ENCODE measurements around the gene STX3. TPM values are rescaled to one million over a fixed set of nuclear protein-coding genes. Genes with fewer than 3 reads are reported as not detected.
A peak's percentile ranks its signal among the peaks of the same experiment; 100 is the strongest.
"Not testable (repeated sequence)": the region's sequence is repeated elsewhere in the genome, so short reads cannot be mapped to it uniquely, and the experiment has no call there.

The STX3 gene
- total RNA-seq, 1 donor from 2014 or later: 9.2 TPM

DNA sequence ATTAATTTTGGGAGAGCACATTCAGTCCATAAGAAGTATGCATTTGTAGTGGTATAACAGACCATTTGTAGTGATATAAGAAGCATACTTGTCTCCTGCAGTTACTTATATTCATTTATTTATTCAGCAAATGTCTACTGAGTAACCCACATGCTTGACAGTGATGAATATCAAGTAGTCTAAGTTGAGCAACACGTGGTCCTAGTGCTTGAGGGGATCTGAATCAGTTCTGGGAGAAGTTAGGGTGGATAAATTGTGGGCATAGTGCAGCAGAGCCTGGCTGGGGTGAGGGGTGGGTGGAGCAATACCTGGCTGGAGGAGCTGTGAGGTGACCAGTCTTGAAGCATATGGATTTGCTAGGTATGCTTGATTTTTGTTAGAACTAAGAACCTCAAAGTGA, 24.3 kb downstream of the STX3 start:
- no peak for DNase-seq
- no peak for ATAC-seq (ENCODE audit: poor library complexity)
- intact Hi-C loops (cut with DNase I): no loop called here

- ATAC-seq (ENCODE audit: poor library complexity) (no peak), DNase-seq (no peak)
- intact Hi-C loops (cut with DNase I): no loop called here
These were observed 26.9 kb downstream of the STX3 start for GRCh38 chr11:59782080-59782479.

GRCh38 chr11:59783632-59784090, 28.5 kb downstream of the STX3 start:
- intact Hi-C loops (cut with DNase I): no loop called here
- DNase-seq: no peak
- ATAC-seq (ENCODE audit: poor library complexity): no peak

DNA sequence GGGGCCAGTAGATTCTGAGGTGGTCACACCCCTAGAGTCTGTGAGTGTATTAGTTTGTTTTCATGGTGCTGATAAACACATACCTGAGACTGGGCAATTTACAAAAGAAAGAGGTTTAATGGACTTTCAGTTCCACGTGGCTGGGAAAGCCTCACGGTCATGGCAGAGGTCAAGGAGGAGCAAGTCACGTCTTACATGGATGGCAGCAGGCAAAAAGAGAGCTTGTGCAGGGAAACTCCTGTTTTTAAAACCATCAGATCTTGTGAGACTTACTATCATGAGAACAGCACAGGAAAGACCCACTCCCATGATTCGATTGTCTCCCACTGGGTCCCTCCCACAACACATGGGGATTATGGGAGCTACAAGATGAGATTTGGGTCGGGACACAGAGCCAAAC, 29.3 kb downstream of the STX3 start:
- intact Hi-C loops (cut with DNase I); ATAC-seq (ENCODE audit: poor library complexity); DNase-seq: not testable (repeated sequence)

GRCh38 chr11:59785818-59786217, 30.6 kb downstream of the STX3 start:
- intact Hi-C loops (cut with DNase I): no loop called here
- DNase-seq: no peak
- no peak for ATAC-seq (ENCODE audit: poor library complexity)

- no peak for DNase-seq
- intact Hi-C loops (cut with DNase I): no loop called here
- ATAC-seq (ENCODE audit: poor library complexity): no peak
These were observed 32.0 kb downstream of the STX3 start for GRCh38 chr11:59787255-59787588.

GRCh38 chr11:59787816-59788215, 32.6 kb downstream of the STX3 start:
- ATAC-seq (ENCODE audit: poor library complexity) (no peak), DNase-seq (no peak)
- intact Hi-C loops (cut with DNase I): no loop called here

DNA sequence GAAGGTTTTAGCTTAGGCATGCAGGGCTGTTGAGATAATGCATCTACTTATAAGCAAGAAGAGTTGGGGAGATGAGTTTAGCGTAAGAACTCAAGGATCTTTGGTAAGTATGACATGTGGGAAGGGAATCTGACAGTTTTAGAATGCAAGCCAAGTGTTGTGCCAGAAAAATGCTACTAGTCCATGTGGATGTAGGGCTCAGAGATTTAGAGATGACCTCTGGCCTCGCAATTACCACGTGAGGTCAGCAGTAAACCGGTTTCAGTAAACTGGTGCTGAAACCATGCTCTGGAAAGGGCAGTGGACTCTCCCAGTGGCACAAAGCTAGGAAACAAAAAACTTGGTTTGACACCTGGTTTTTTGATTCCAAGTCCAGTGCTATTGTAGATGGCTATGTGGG, 36.5 kb downstream of the STX3 start:
- no peak for DNase-seq
- intact Hi-C loops (cut with DNase I): no loop called here
- no peak for ATAC-seq (ENCODE audit: poor library complexity)

- intact Hi-C loops (cut with DNase I): no loop called here
- DNase-seq (no peak), ATAC-seq (ENCODE audit: poor library complexity) (no peak)
These were observed 37.3 kb downstream of the STX3 start for GRCh38 chr11:59792507-59792906.

GRCh38 chr11:59794417-59794816, 39.2 kb downstream of the STX3 start:
- ATAC-seq (ENCODE audit: poor library complexity) (no peak), DNase-seq (no peak)
- intact Hi-C loops (cut with DNase I): no loop called here

- DNase-seq: no peak
- intact Hi-C loops (cut with DNase I): loop anchor here (5.0 to 10.0 kb wide), 2 partner anchors 126 to 263 kb away; no protein-coding TSS in a partner anchor
These were observed 45.3 kb downstream of the STX3 start for GRCh38 chr11:59800390-59801025.

DNA sequence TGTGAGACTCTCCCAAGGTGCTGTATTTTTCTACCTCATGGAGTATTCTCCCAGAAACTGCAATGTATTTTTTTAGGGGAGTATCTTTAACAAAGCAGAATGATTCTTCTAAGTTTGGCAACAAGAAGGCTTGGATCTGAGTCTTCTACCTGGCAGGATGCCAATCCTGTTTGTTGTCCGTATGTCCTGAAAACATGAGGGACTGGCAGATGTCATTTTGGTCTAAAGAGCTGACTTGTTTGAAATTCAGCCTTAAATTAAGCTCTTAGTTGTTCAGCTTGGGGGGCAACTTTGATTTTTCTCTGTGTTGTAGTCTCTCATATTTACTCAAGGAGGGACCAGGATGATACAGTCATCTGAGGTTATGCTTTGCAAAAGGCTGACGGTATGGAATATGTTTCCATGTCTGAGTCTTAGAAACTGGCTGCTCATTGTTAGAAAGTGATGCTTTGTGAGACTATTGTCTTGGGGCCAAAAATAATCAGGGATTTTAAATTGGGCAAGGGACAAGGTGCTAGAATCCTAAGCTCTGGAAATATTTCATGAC, 46.1 kb downstream of the STX3 start:
- intact Hi-C loops (cut with DNase I): loop anchor here (5.0 to 10.0 kb wide), 2 partner anchors 126 to 264 kb away; no protein-coding TSS in a partner anchor
- no peak for ATAC-seq (ENCODE audit: poor library complexity)
- no peak for DNase-seq

More at GRCh38 chr11:59800390-59801025, 45.3 kb downstream of the STX3 start:
- ATAC-seq (ENCODE audit: poor library complexity): no peak

GRCh38 chr11:59801981-59802638, 46.9 kb downstream of the STX3 start:
- DNase-seq: no peak
- peak; percentile 76 for ATAC-seq (ENCODE audit: poor library complexity)
- intact Hi-C loops (cut with DNase I): loop anchor here (1.0 to 10.0 kb wide), 3 partner anchors 47 to 265 kb away; partner anchors contain the start of gene STX3

DNA sequence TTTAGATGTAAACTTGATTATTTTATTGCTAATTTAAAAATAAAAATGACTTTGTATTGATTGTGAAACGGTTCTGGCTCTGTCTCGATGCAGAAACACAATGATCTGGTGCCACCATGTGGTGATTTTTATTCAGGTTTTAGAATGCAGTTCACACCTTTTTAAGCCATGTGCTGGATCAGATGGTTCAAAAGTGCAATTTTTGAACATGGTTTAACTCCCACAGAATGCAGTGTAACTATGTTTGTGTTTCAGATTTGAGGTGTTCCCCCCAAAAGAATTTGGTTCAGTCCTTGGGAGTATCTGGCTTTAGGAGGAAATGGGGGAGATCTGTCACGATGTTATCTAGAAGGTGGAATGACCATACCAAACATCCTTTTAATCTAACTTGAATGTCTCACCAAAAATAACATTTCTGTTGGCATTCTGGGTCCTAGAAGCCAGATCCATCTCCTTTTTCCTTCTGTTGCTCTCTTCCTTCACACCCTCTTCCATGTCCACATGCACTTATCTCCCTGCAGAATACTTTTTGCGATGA, 47.5 kb downstream of the STX3 start:
- DNase-seq: no peak
- intact Hi-C loops (cut with DNase I): loop anchor here (1.0 to 10.0 kb wide), 3 partner anchors 47 to 265 kb away; partner anchors contain the start of gene STX3
- peak; percentile 89 for ATAC-seq (ENCODE audit: poor library complexity)

DNA sequence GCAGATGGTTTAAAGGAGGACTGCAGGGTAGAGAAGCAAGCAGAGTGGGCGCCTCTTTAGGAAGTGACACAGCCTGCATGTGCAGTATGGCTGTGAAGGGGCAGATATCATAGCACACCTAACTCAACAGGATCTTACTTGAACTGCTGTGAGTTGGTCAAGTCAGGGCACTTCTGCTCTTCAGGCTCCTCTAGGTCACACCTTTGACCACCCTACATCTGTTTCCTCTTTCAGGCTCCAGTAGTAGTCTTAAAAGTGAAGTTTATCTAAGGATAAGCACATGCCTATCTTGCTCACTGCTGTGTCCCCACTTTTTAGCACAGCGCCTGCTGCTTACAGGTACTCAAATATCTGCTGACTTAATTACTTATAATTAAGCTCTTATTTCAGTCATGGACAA, 48.9 kb downstream of the STX3 start:
- no peak for DNase-seq
- intact Hi-C loops (cut with DNase I): loop anchor here (5.0 to 10.0 kb wide), 2 partner anchors 129 to 267 kb away; no protein-coding TSS in a partner anchor
- no peak for ATAC-seq (ENCODE audit: poor library complexity)

DNA sequence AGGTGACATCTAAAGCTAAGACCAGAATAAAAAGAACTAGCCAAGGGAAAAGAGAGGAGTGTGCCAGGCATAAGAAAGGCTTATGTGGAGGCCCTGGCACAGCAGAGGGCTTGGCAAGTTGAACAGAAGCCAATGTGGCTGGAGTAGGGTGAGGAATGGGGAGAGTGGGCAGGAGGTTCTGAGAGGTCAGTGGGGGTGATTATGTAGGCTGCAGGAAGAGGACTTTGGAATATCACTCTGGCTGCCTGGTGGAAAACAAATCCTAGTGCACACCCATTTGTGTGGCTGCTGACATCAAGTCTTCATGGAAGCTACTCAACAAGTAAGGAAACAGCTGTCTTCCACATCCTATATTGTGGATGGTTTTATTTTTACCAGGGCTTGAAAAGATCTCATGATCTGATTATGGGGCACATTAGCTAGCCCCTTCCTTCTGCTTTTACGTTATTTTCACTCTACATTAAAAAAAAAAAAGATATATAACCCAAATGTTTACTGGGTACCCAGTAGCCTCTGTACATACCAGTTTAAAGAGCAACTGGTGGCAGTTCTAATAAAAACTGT, 52.0 kb downstream of the STX3 start:
- intact Hi-C loops (cut with DNase I): loop anchor here (10.0 kb wide), 1 partner anchor 132 kb away; no protein-coding TSS in a partner anchor

GRCh38 chr11:59810189-59810910, 55.2 kb downstream of the STX3 start, which contains the start of gene MRPL16:
MRPL16 (minus strand) TSS chr11:59810778; CDS start chr11:59810658, 120 bp downstream.
- DNase-seq (peak; percentile 91), ATAC-seq (ENCODE audit: poor library complexity) (peak; percentile 98)
- intact Hi-C loops (cut with DNase I): no loop called here

More for the DNA sequence above, 52.0 kb downstream of the STX3 start:
- DNase-seq (no peak), ATAC-seq (ENCODE audit: poor library complexity) (no peak)

DNA sequence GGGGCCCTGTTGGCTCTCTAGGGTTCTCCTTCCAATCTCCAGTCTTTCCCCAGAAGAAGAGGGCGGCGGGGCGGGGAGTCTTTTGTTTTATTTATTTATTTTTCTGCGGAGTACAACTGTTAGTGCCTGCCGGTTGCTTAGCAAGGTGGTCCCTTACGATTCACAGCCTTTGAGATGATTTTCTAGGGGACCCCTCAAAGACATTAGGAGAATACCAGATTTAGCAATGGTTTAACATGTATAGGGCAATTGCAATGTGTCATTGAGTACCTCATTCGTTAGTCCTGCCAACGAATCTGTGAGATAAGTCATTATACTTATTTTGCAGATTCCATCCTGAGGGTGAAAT, 55.7 kb downstream of the STX3 start:
- intact Hi-C loops (cut with DNase I): no loop called here
- DNase-seq (no peak), ATAC-seq (ENCODE audit: poor library complexity) (no peak)

DNA sequence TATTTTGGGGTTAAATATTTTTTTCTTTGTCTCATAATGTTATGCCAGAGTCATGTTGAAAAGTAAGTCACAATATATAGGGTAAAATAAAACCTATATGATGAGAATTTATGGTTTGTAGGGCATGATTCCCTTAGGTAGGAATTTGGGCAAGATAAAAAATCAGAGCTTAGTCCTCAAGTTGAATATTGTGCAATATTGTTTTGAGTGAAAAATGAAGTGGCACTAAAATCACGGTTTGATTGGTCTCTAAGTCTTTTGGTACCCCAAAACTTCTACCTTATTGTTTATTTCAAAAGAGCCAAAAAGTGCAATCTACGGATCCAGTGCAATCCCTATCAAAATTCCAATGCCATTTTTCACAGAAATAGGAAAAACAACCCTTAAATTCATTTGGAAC, 57.0 kb downstream of the STX3 start:
- no peak for DNase-seq
- intact Hi-C loops (cut with DNase I): no loop called here

More for the DNA sequence above, 57.0 kb downstream of the STX3 start:
- no peak for ATAC-seq (ENCODE audit: poor library complexity)
